CD4-positive, alpha-beta T cell (primary cell): ENCODE data around the gene PIP5K1B. TPM values are rescaled to one million over a fixed set of nuclear protein-coding genes. Genes with fewer than 3 reads are reported as not detected.

Experiments used
- ATAC-seq: fragments of 200-7000 bp; cut with Tn5 transposase; one replicate; pipeline ENCODE4 v1.10.0; 2022; ENCODE audit warnings: mild to moderate bottlenecking; ENCODE audit not compliant: poor library complexity
- CTCF ChIA-PET: fragments of 350-600 bp; sonication (Branson Sonifier 250); formaldehyde crosslinking; loops from one replicate; lab custom pipeline; 2021; ENCODE audit warnings: antibody characterized with exemption, inconsistent platforms; lab: Charles Lee
- POLR2A ChIA-PET: fragments of 350-600 bp; sonication (Branson Sonifier 250); formaldehyde crosslinking; loops from one replicate; lab custom pipeline; 2021; ENCODE audit warnings: antibody characterized with exemption, inconsistent platforms; lab: Charles Lee
- DNase-seq, 14 experiments: peaks; one replicate each; pipeline ENCODE4 v3.0.0-alpha.2; 2013 to 2020; ENCODE audit warnings: mixed read lengths in 2 of 14
- H3K27ac ChIP-seq, 2 donors: one replicate each; pipeline versions ENCODE4 v1.5.1 to v1.7.0; 2013; ENCODE audit warnings: low read length in 2 of 2, low read depth in 1 of 2, mild to moderate bottlenecking in 1 of 2
- H3K27me3 ChIP-seq, 2 experiments: 1 replicate in 1 of 2; 2 replicates in 1 of 2; pipeline versions ENCODE4 v1.6.1 to v1.7.0; 2013; ENCODE audit warnings: low read length in 2 of 2, control low read depth in 1 of 2, mild to moderate bottlenecking in 1 of 2, moderate library complexity in 1 of 2; ENCODE audit not compliant: insufficient read depth in 2 of 2, control insufficient read depth in 1 of 2
- H3K36me3 ChIP-seq: one replicate; pipeline ENCODE4 v1.6.1; 2013; ENCODE audit warnings: low read length, control low read depth; ENCODE audit not compliant: insufficient read depth
- H3K4me1 ChIP-seq: one replicate; pipeline ENCODE4 v1.6.1; 2013; ENCODE audit warnings: low read length, control low read depth; ENCODE audit not compliant: insufficient read depth
- H3K4me3 ChIP-seq: one replicate; pipeline ENCODE4 v1.5.1; 2013; ENCODE audit warnings: mild to moderate bottlenecking, low read length, moderate library complexity
- H3K9me3 ChIP-seq, 2 experiments: 1 replicate in 1 of 2; 2 replicates in 1 of 2; pipeline versions ENCODE4 v1.6.1 to v1.7.0; 2013; ENCODE audit warnings: low read length in 2 of 2, mild to moderate bottlenecking in 2 of 2, control low read depth in 1 of 2, moderate library complexity in 1 of 2; ENCODE audit not compliant: control insufficient read depth in 1 of 2, insufficient read depth in 1 of 2
- H3K27ac Mint-ChIP-seq: one replicate; pipeline ENCODE4 v1.8.0; 2020; ENCODE audit warnings: mixed read lengths
- H3K27me3 Mint-ChIP-seq: one replicate; pipeline ENCODE4 v1.8.0; 2021; ENCODE audit warnings: mixed read lengths
- H3K36me3 Mint-ChIP-seq: one replicate; pipeline ENCODE4 v1.8.0; 2021; ENCODE audit warnings: low read depth, mixed read lengths
- H3K4me1 Mint-ChIP-seq: one replicate; pipeline ENCODE4 v1.8.0; 2021; ENCODE audit warnings: low read depth, mixed read lengths
- H3K4me3 Mint-ChIP-seq: one replicate; pipeline ENCODE4 v1.8.0; 2020; ENCODE audit warnings: mild to moderate bottlenecking, mixed read lengths
- H3K9me3 Mint-ChIP-seq: one replicate; pipeline ENCODE4 v1.8.0; 2020; ENCODE audit warnings: mixed read lengths
- intact Hi-C, 2 experiments: fragments of 100-400 bp; cut with DNase I in 1 of 2; cut with micrococcal nuclease in 1 of 2; formaldehyde crosslinking; loops; one replicate each; pipeline versions ENCODE4 v1.15.1 to v1.9.0; 2023 to 2025; cut with DNase I, micrococcal nuclease
- total RNA-seq, 174 experiments: library from RNA in 2 of 174; stranded (reverse) in 2 of 174; gene quantifications; one replicate each; pipeline ENCODE4 v1.2.3 and lab custom pipeline; 2021 to 2026
- TF ChIP-seq, protein P1 (sequence below): fragments of 200-600 bp; IDR thresholded peaks from one replicate; pipeline ENCODE4 v1.8.0; 2022; ENCODE audit warnings: antibody characterized with exemption, mild to moderate bottlenecking

Gene PIP5K1B
- total RNA-seq, 2 experiments from 2014 or later = not detected

DNA sequence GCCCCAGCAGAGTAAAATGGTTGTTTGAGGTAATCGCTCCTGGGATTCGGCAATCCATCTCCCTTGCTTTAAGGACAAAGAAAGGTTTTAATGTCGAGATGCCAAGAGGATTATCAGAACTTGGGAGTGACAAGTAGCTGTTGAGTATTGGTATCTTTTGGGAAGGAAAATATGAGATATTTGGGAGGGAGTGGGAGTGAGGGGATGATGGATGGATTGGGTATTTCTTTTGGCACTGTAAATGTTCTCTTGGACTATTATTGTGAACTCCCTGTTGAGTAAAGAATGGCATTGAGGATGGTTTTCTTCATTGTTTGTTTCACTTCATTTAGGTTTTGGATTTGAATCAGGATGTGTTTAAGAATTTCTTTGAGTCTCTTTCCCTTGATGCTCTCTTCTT lies 86.1 kb downstream of the PIP5K1B start:
- Histone ChIP-seq H3K27ac (no peak overlapping the region), H3K4me3 (no peak overlapping the region), H3K9me3 (no peaks in the 10 kb centered on the region), H3K27me3 (no peaks in the 10 kb centered on the region), H3K36me3 (no peaks in the 10 kb centered on the region), H3K4me1 (no peaks in the 10 kb centered on the region)
- ChIA-PET CTCF (no interaction called here), POLR2A (no interaction called here)
- intact Hi-C loops = no loop called here
- Mint-ChIP-seq H3K4me1 (peaks cover 3% of the 10 kb centered on the region), H3K36me3 (peaks cover 8% of the 10 kb centered on the region), H3K9me3 (no peaks in the 10 kb centered on the region), H3K4me3 (no peak overlapping the region), H3K27me3 (no peaks in the 10 kb centered on the region), H3K27ac (no peak overlapping the region)
- DNase-seq = no peak
- ATAC-seq = no peak
- TF ChIP-seq, protein P1, sequence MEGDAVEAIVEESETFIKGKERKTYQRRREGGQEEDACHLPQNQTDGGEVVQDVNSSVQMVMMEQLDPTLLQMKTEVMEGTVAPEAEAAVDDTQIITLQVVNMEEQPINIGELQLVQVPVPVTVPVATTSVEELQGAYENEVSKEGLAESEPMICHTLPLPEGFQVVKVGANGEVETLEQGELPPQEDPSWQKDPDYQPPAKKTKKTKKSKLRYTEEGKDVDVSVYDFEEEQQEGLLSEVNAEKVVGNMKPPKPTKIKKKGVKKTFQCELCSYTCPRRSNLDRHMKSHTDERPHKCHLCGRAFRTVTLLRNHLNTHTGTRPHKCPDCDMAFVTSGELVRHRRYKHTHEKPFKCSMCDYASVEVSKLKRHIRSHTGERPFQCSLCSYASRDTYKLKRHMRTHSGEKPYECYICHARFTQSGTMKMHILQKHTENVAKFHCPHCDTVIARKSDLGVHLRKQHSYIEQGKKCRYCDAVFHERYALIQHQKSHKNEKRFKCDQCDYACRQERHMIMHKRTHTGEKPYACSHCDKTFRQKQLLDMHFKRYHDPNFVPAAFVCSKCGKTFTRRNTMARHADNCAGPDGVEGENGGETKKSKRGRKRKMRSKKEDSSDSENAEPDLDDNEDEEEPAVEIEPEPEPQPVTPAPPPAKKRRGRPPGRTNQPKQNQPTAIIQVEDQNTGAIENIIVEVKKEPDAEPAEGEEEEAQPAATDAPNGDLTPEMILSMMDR = no peak

DNA sequence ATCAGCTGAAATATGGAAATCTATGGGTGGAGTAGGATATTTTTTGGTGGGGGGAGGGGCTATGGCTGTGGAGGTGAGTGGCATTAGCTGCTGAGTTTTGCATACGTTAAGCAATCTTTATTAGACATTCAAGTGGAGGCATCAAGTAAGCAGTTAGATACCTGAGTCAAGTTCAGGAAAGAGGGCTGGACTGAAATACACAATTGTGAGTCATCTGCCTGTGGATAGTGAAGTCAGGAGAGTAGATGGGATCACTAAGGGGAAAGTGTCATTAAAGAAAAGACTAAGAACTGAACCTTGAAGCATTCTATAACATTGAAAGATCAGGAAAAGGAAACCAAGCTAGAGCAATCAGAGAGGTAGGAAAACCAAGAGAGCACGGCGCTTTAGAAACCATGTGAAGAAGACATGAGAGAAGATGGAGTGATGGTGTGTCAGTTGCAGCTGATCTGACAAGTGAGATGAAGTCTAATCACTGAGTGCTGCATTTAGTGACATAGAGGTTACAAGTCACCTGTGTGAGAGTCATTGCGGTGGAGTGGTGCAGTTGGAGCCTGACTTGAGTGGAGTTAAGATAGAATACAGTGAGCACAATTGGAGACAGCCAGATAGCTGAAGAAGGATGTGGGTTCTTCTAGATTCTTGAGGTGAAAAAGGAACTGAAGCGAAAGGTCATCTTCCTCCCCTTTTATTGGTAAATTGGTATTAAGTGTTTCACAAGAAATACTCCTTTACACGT lies 88.7 kb downstream of the PIP5K1B start:
- no peaks in the 10 kb centered on the region for H3K9me3 ChIP-seq
- no peaks in the 10 kb centered on the region for H3K36me3 Mint-ChIP-seq
- ATAC-seq (no peak), DNase-seq (no peak)
- no peak overlapping the region for H3K27ac ChIP-seq
- ChIA-PET POLR2A (no interaction called here), CTCF (no interaction called here)
- no peaks in the 10 kb centered on the region for H3K4me1 ChIP-seq
- H3K27me3 Mint-ChIP-seq = peaks cover 7% of the 10 kb centered on the region
- H3K9me3 Mint-ChIP-seq = no peaks in the 10 kb centered on the region
- H3K4me3 Mint-ChIP-seq = no peak overlapping the region
- no peaks in the 10 kb centered on the region for H3K27me3 ChIP-seq
- intact Hi-C loops = no loop called here
- no peak overlapping the region for H3K27ac Mint-ChIP-seq
- TF ChIP-seq, protein P1 = no peak
- no peaks in the 10 kb centered on the region for H3K4me1 Mint-ChIP-seq
- no peaks in the 10 kb centered on the region for H3K36me3 ChIP-seq
- H3K4me3 ChIP-seq = no peak overlapping the region

DNA sequence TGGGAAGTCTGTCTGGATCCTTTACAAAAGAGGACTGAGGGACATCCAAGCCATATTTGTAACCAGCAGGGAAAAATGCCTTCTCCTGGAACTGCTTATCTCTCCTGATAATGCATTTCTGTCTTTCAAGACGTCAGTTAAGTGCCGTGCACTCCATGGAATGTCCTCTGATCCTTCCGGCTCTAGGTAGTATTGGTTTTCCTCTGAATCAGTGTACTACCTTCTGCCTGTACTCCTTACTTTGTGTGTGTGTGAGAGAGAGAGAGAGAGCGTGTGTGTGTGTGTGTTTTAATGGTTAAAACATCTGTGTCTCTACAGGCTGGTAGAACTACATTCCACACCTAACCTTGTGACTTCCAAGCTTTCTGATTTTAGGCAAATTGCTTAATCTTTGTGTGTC lies 89.9 kb downstream of the PIP5K1B start:
- H3K9me3 Mint-ChIP-seq = no peaks in the 10 kb centered on the region
- H3K36me3 Mint-ChIP-seq = no peaks in the 10 kb centered on the region
- Histone ChIP-seq H3K27ac (no peak overlapping the region), H3K4me3 (no peak overlapping the region), H3K4me1 (no peaks in the 10 kb centered on the region), H3K36me3 (no peaks in the 10 kb centered on the region), H3K27me3 (no peaks in the 10 kb centered on the region), H3K9me3 (no peaks in the 10 kb centered on the region)
- no peaks in the 10 kb centered on the region for H3K4me1 Mint-ChIP-seq
- intact Hi-C loops = no loop called here
- ChIA-PET POLR2A (interaction anchor here (0.6 kb wide), 1 partner anchor 15 kb away, joined by 4 read pairs; a partner anchor contains a TSS), CTCF (no interaction called here)
- TF ChIP-seq, protein P1 = no peak
- H3K27ac Mint-ChIP-seq = no peak overlapping the region
- H3K4me3 Mint-ChIP-seq = no peak overlapping the region
- peaks cover 7% of the 10 kb centered on the region for H3K27me3 Mint-ChIP-seq
- ATAC-seq (no peak), DNase-seq (no peak)
